Keratinocyte (primary cell): ENCODE data around the gene CELF5. TPM values are rescaled to one million over a fixed set of nuclear protein-coding genes. Genes with fewer than 3 reads are reported as not detected.

ENCODE experiments used
- DNase-seq: peaks from one replicate; pipeline ENCODE4 v3.0.0-alpha.2; 2011; ENCODE audit warnings: low read depth, missing footprints, low spot score
- FAIRE-seq: peaks from 2 replicates; lab custom pipeline; 2011; peaks lifted over from hg19 to GRCh38; lab: Jason Lieb, UNC
- H2AFZ ChIP-seq: 2 replicates; pipeline ENCODE4 v1.6.0; 2012; ENCODE audit warnings: low read length, control low read depth, inconsistent platforms; ENCODE audit not compliant: control insufficient read depth
- H3K27ac ChIP-seq: 2 replicates; pipeline ENCODE4 v1.5.1; 2011; ENCODE audit warnings: low read length; ENCODE audit not compliant: control insufficient read depth, insufficient read depth
- H3K27me3 ChIP-seq: 3 replicates; pipeline ENCODE4 v1.6.0; 2011; ENCODE audit warnings: low read length; ENCODE audit not compliant: control insufficient read depth, insufficient read depth; ENCODE audit errors: extremely low read depth
- H3K36me3 ChIP-seq, 2 experiments: 2 replicates in 1 of 2; 3 replicates in 1 of 2; pipeline ENCODE4 v1.5.1; 2011; ENCODE audit warnings: low read length in 2 of 2, mild to moderate bottlenecking in 1 of 2; ENCODE audit not compliant: control insufficient read depth in 2 of 2, insufficient read depth in 2 of 2; ENCODE audit errors: extremely low read depth in 1 of 2
- H3K4me1 ChIP-seq: 3 replicates; pipeline ENCODE4 v1.5.1; 2011; ENCODE audit warnings: low read length; ENCODE audit not compliant: control insufficient read depth, insufficient read depth; ENCODE audit errors: extremely low read depth
- H3K4me2 ChIP-seq: 3 replicates; pipeline ENCODE4 v1.6.0; 2011; ENCODE audit warnings: low read depth, low read length; ENCODE audit not compliant: control insufficient read depth, insufficient read depth; ENCODE audit errors: extremely low read depth
- H3K4me3 ChIP-seq, 3 experiments: fragments of 200-600 bp in 1 of 3; sonication (generic) in 1 of 3; 2 replicates in 2 of 3; 3 replicates in 1 of 3; pipeline ENCODE4 v1.5.1; 2011 to 2016; ENCODE audit warnings: low read length in 3 of 3, mild to moderate bottlenecking in 3 of 3, control low read depth in 2 of 3, inconsistent platforms in 1 of 3, low read depth in 1 of 3, mixed read lengths in 1 of 3, mixed run types in 1 of 3, moderate library complexity in 1 of 3; ENCODE audit not compliant: control insufficient read depth in 2 of 3, insufficient read depth in 2 of 3; ENCODE audit errors: extremely low read depth in 1 of 3
- H3K79me2 ChIP-seq: 2 replicates; pipeline ENCODE4 v1.6.0; 2012; ENCODE audit warnings: low read length; ENCODE audit not compliant: control insufficient read depth, insufficient read depth
- H3K9ac ChIP-seq: 3 replicates; pipeline ENCODE4 v1.6.0; 2011; ENCODE audit warnings: low read length; ENCODE audit not compliant: control insufficient read depth, insufficient read depth; ENCODE audit errors: extremely low read depth
- H3K9me1 ChIP-seq: 3 replicates; pipeline ENCODE4 v1.6.0; 2011; ENCODE audit warnings: low read length; ENCODE audit not compliant: control insufficient read depth, insufficient read depth; ENCODE audit errors: extremely low read depth
- H3K9me3 ChIP-seq: 2 replicates; pipeline ENCODE4 v1.5.1; 2012; ENCODE audit warnings: low read depth, low read length; ENCODE audit not compliant: control insufficient read depth
- H4K20me1 ChIP-seq: 3 replicates; pipeline ENCODE4 v1.6.0; 2011; ENCODE audit warnings: low read length; ENCODE audit not compliant: control insufficient read depth, insufficient read depth; ENCODE audit errors: extremely low read depth
- CTCF ChIP-seq, 3 experiments: IDR thresholded peaks in 1 of 3; conservative IDR thresholded peaks in 1 of 3; optimal IDR thresholded peaks in 1 of 3; 2 replicates in 2 of 3; 3 replicates in 1 of 3; pipeline versions ENCODE3 to v1.5.1; 2011; ENCODE audit warnings: low read length in 3 of 3, mild to moderate bottlenecking in 3 of 3, moderate library complexity in 2 of 3, control low read depth in 1 of 3, inconsistent platforms in 1 of 3; ENCODE audit not compliant: insufficient read depth in 2 of 3; ENCODE audit errors: extremely low read depth in 1 of 3
- EZH2 ChIP-seq: IDR thresholded peaks from one replicate; pipeline ENCODE4 v1.6.1; 2012; ENCODE audit warnings: inconsistent platforms, mild to moderate bottlenecking, low read length, moderate library complexity
- dilution Hi-C: fragments of 300-500 bp; cut with MboI; formaldehyde crosslinking; loops from one replicate; pipeline ENCODE4 v1.7.0; 2020; ENCODE audit warnings: low sequenced_read_pairs; ENCODE audit not compliant: extremely low pct_ligation_motif_present
- polyA plus RNA-seq, 5 experiments: library from polyadenylated mRNA; depleted of rRNA in 3 of 5; stranded (reverse) in 3 of 5; stranded (forward) in 1 of 5; unstranded in 1 of 5; fragments of >200 nt; gene quantifications; 1 replicate in 1 of 5; 2 replicates in 3 of 5; 3 replicates in 1 of 5; pipeline versions ENCODE4 v1.2.1 to v1.2.3, GENCODE V29; 2011 to 2012; ENCODE audit warnings: missing spikeins in 2 of 5, low read depth in 1 of 5, low replicate concordance in 1 of 5

Gene CELF5
- polyA plus RNA-seq, 1 donor (not counting 4 experiments of a cell fraction or from before 2014, with no cell fraction given): 0.04 TPM

- Histone ChIP-seq H4K20me1 (no peaks in the 10 kb centered on the region), H3K27ac (no peak overlapping the region), H3K36me3 (no peaks in the 10 kb centered on the region), H3K79me2 (no peaks in the 10 kb centered on the region), H2AFZ (no peak overlapping the region), H3K9ac (no peak overlapping the region), H3K4me3 (no peak overlapping the region), H3K4me1 (no peaks in the 10 kb centered on the region), H3K9me3 (no peaks in the 10 kb centered on the region), H3K27me3 (peaks cover 30% of the 10 kb centered on the region), H3K4me2 (no peak overlapping the region), H3K9me1 (no peaks in the 10 kb centered on the region)
- FAIRE-seq (no peak), DNase-seq (no peak)
- dilution Hi-C loops: no loop called here
- no peak for TF ChIP-seq CTCF (optimal IDR thresholded peaks at IDR 0.05 in 1 of 3, IDR thresholded peaks at IDR 0.05 in 1 of 3, conservative IDR thresholded peaks at IDR 0.05 in 1 of 3; ENCODE audit: extremely low read depth in 1 of 3, insufficient read depth in 2 of 3, low read length in 3 of 3)
- TF ChIP-seq EZH2: no peak
Observed at GRCh38 chr19:3222709-3223108, 1.8 kb upstream of the CELF5 start.

GRCh38 chr19:3225169-3225485, 666 bp downstream of the CELF5 start:
- Histone ChIP-seq H3K9ac (no peak overlapping the region), H3K9me3 (no peaks in the 10 kb centered on the region), H3K9me1 (no peaks in the 10 kb centered on the region), H3K4me2 (no peak overlapping the region), H3K4me3 (no peak overlapping the region), H3K36me3 (no peaks in the 10 kb centered on the region), H4K20me1 (no peaks in the 10 kb centered on the region), H3K27me3 (peaks cover 51% of the 10 kb centered on the region), H3K79me2 (no peaks in the 10 kb centered on the region), H2AFZ (no peak overlapping the region), H3K27ac (no peak overlapping the region), H3K4me1 (no peaks in the 10 kb centered on the region)
- FAIRE-seq: no peak
- dilution Hi-C loops: no loop called here
- DNase-seq: no peak
- TF ChIP-seq CTCF (optimal IDR thresholded peaks at IDR 0.05 in 1 of 3, IDR thresholded peaks at IDR 0.05 in 1 of 3, conservative IDR thresholded peaks at IDR 0.05 in 1 of 3; ENCODE audit: extremely low read depth in 1 of 3, insufficient read depth in 2 of 3, low read length in 3 of 3): no peak
- no peak for TF ChIP-seq EZH2
